Measurements from ENCODE around the gene TMEM44.

Gene TMEM44

DNA sequence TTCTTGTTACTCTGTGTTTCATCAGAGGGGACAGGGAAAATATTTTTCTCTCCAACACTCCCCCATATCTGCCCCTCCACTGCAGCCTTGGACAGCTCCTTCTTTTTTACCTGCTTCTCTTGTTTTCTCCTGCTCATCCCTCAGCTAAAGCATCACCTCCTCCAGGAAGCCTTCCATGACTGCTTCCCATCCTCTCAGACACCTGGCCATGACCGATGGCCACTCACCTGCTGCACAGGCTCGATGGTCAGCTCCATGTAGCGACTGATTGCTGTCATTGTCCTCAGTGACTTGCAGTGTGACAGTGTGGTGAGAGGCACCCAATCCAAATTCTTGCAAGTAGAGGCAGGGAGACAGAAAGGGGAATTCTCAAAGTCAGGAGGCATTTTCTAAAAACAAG lies 22.5 kb downstream of the TMEM44 start:
- H4K20me1 ChIP-seq (ENCODE audit: insufficient read depth), result no peaks in the 10 kb centered on the region
- TF ChIP-seq, protein P1, sequence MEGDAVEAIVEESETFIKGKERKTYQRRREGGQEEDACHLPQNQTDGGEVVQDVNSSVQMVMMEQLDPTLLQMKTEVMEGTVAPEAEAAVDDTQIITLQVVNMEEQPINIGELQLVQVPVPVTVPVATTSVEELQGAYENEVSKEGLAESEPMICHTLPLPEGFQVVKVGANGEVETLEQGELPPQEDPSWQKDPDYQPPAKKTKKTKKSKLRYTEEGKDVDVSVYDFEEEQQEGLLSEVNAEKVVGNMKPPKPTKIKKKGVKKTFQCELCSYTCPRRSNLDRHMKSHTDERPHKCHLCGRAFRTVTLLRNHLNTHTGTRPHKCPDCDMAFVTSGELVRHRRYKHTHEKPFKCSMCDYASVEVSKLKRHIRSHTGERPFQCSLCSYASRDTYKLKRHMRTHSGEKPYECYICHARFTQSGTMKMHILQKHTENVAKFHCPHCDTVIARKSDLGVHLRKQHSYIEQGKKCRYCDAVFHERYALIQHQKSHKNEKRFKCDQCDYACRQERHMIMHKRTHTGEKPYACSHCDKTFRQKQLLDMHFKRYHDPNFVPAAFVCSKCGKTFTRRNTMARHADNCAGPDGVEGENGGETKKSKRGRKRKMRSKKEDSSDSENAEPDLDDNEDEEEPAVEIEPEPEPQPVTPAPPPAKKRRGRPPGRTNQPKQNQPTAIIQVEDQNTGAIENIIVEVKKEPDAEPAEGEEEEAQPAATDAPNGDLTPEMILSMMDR (conservative IDR thresholded peaks at IDR 0.05; ENCODE audit: low read depth, low read length), result no peak
- H3K4me2 ChIP-seq, result no peak overlapping the region
- no peaks in the 10 kb centered on the region for H3K36me3 ChIP-seq (ENCODE audit: insufficient read depth)
- no peak overlapping the region for H3K4me3 ChIP-seq (IDR thresholded peaks at IDR 0.05; ENCODE audit: insufficient read depth, low read depth, low read length)
- H2AFZ ChIP-seq (ENCODE audit: low read depth), result no peak overlapping the region
- no peaks in the 10 kb centered on the region for H3K27me3 ChIP-seq (ENCODE audit: insufficient read depth, low read depth)
- no peak overlapping the region for H3K27ac ChIP-seq
- H3K9ac ChIP-seq, result no peak overlapping the region
- no peaks in the 10 kb centered on the region for H3K79me2 ChIP-seq (ENCODE audit: insufficient read depth, low read depth)
- H3K4me1 ChIP-seq (ENCODE audit: low read depth, poor library complexity, severe bottlenecking), result no peaks in the 10 kb centered on the region

DNA sequence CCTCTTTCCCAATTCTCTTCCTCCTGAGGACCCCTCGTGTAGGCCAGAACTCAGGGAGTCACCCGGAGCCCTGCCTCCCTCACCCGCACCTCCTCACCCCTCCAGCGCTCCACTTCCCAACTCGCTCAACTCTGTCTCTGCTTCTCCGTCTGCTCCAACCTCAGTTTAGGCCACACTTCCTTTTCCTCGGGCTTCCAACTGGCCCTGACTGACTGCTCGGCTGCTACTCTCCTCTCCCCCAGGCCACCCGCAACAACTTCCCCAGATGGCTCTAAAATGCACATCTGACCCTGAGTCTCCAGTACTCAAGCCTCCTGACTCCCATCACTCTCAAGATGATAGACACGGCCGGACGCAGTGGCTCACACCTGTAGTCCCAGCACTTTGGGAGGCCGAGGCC lies 23.6 kb downstream of the TMEM44 start:
- Histone ChIP-seq H2AFZ (ENCODE audit: low read depth) (no peak overlapping the region), H3K27ac (no peak overlapping the region), H3K79me2 (ENCODE audit: insufficient read depth, low read depth) (no peaks in the 10 kb centered on the region), H3K4me1 (ENCODE audit: low read depth, poor library complexity, severe bottlenecking) (no peaks in the 10 kb centered on the region), H3K9ac (no peak overlapping the region), H3K4me3 (IDR thresholded peaks at IDR 0.05; ENCODE audit: insufficient read depth, low read depth, low read length) (no peak overlapping the region), H3K36me3 (ENCODE audit: insufficient read depth) (no peaks in the 10 kb centered on the region), H3K4me2 (no peak overlapping the region), H4K20me1 (ENCODE audit: insufficient read depth) (no peaks in the 10 kb centered on the region), H3K27me3 (ENCODE audit: insufficient read depth, low read depth) (no peaks in the 10 kb centered on the region)
- TF ChIP-seq, protein P1 (conservative IDR thresholded peaks at IDR 0.05; ENCODE audit: low read depth, low read length), result no peak

DNA sequence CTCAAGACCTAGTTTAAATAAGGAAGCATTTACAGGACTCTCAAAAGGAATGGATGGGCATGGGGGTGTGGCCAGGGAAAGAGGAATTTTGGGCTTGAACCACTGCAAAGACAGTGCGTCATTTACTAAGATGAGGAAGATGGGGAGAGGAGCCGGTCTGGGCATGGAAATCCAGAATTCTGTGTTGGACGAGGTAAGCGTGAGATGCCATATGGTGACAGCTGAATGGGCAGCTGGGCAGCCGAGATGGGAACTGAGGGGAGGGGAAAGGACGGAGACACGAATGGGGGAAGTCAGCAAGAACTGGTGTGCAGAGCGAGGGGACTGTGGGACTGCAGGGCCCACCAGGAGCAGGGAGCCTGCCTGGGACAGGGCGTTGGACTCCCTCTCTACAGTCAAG lies 24.2 kb downstream of the TMEM44 start:
- Histone ChIP-seq H3K4me3 (IDR thresholded peaks at IDR 0.05; ENCODE audit: insufficient read depth, low read depth, low read length) (no peak overlapping the region), H3K27me3 (ENCODE audit: insufficient read depth, low read depth) (no peaks in the 10 kb centered on the region), H3K4me2 (no peak overlapping the region), H3K27ac (no peak overlapping the region), H3K36me3 (ENCODE audit: insufficient read depth) (no peaks in the 10 kb centered on the region), H3K9ac (no peak overlapping the region), H2AFZ (ENCODE audit: low read depth) (no peak overlapping the region), H4K20me1 (ENCODE audit: insufficient read depth) (no peaks in the 10 kb centered on the region), H3K79me2 (ENCODE audit: insufficient read depth, low read depth) (no peaks in the 10 kb centered on the region), H3K4me1 (ENCODE audit: low read depth, poor library complexity, severe bottlenecking) (no peaks in the 10 kb centered on the region)
- TF ChIP-seq, protein P1 (conservative IDR thresholded peaks at IDR 0.05; ENCODE audit: low read depth, low read length), result no peak

DNA sequence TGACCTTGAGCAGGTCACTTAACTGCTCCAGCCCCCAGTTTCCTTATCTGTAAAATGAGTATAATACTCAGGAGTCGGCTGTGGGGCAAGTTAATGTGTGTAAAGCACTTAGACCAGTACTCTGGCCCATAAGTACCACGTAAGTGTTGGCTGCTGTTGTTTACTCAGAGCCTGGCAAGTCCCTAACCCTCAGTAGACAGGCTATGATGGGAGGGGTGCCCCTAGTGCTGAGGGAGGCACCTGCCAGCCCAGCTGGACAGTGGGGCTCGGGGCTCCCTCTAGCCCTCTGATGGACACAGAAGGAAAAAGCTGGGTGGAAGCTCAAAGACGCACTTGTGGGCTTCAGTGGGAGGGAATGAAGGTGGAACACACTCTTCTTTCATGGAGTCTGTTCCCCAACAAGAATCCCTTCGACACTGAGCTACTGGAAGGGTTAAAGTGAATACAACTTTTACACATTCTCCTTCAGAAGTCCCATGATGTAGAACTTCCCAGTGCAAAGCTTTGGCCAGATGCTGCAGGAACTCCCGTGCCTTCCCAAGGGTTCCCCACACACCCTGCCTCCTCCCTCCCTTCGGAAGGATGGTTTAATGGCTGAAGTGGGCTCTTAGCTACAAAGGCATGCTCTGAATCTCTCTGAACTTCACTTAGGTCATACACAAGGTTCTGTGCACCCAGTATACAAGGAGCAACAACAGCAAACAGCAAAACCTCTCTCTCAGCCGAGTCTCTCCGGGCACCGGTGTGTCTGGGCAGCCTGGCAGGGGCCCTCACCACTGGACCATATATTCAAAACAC lies 25.4 kb downstream of the TMEM44 start:
- H3K4me1 ChIP-seq (ENCODE audit: low read depth, poor library complexity, severe bottlenecking), result no peaks in the 10 kb centered on the region
- no peak overlapping the region for H2AFZ ChIP-seq (ENCODE audit: low read depth)
- H3K36me3 ChIP-seq (ENCODE audit: insufficient read depth), result no peaks in the 10 kb centered on the region
- no peaks in the 10 kb centered on the region for H3K79me2 ChIP-seq (ENCODE audit: insufficient read depth, low read depth)
- no peaks in the 10 kb centered on the region for H3K27me3 ChIP-seq (ENCODE audit: insufficient read depth, low read depth)
- no peak overlapping the region for H3K4me3 ChIP-seq (IDR thresholded peaks at IDR 0.05; ENCODE audit: insufficient read depth, low read depth, low read length)
- H3K9ac ChIP-seq, result no peak overlapping the region
- H3K27ac ChIP-seq, result no peak overlapping the region
- H4K20me1 ChIP-seq (ENCODE audit: insufficient read depth), result no peaks in the 10 kb centered on the region
- TF ChIP-seq, protein P1 (conservative IDR thresholded peaks at IDR 0.05; ENCODE audit: low read depth, low read length), result no peak
- no peak overlapping the region for H3K4me2 ChIP-seq

All from KMS-11 (cell line).